GM12864 (cell line): ENCODE measurements around the gene MED10.
"Not testable (repeated sequence)": the region's sequence is repeated elsewhere in the genome, so short reads cannot be mapped to it uniquely, and the experiment has no call there.

Experiments
- DNase-seq: peaks from one replicate; pipeline ENCODE4 v3.0.0-alpha.2; 2011; ENCODE audit warnings: low read depth
- H3K4me3 ChIP-seq: 2 replicates; pipeline ENCODE4 v1.5.1; 2011; ENCODE audit warnings: mild to moderate bottlenecking, low read depth, low read length, control low read depth
- TF ChIP-seq, protein P1 (sequence below): IDR thresholded peaks from 2 replicates; pipeline ENCODE4 v1.5.1; 2011; ENCODE audit warnings: low read depth, mild to moderate bottlenecking, moderate library complexity, low read length, control low read depth, inconsistent platforms; ENCODE audit errors: missing control alignments

MED10 gene

DNA sequence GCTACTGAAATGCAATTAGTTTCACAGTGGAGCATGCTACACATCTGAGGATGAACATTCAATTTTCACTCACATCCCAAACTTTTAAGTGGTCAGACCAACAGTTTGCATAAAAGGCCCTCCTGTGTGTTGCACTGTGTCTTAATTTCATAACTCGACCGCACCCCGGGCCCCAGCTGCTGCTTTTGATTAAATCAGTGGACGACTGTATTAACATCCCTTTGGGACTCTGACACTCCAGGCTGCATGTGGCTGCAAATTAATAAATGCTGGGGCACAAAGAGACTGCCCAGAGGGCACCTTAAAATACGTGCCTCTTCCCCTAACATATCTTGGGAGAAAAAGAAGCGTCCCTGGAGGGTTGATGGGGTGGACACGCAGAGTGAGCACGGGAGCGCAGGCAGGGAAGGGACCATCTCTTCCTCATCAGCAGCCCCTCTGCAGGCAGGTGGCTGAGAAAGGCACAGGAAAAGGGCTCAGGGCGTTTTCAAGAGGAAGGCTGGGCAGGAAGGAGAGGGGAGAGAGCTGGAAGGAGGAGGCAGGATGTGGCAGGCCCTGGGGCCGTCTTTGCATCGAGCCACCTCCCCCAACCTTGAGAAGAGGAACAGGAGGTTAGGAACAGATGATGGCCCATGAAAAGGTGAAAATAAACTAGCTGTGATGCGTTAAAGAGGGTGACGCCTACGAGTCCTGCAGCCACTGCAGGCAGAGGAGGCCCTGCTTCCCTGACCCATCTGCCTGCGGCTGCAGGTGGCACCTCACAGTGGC, 18.6 kb downstream of the MED10 start:
- no peak for DNase-seq
- TF ChIP-seq, protein P1, sequence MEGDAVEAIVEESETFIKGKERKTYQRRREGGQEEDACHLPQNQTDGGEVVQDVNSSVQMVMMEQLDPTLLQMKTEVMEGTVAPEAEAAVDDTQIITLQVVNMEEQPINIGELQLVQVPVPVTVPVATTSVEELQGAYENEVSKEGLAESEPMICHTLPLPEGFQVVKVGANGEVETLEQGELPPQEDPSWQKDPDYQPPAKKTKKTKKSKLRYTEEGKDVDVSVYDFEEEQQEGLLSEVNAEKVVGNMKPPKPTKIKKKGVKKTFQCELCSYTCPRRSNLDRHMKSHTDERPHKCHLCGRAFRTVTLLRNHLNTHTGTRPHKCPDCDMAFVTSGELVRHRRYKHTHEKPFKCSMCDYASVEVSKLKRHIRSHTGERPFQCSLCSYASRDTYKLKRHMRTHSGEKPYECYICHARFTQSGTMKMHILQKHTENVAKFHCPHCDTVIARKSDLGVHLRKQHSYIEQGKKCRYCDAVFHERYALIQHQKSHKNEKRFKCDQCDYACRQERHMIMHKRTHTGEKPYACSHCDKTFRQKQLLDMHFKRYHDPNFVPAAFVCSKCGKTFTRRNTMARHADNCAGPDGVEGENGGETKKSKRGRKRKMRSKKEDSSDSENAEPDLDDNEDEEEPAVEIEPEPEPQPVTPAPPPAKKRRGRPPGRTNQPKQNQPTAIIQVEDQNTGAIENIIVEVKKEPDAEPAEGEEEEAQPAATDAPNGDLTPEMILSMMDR, result no peak
- no peak overlapping the region for H3K4me3 ChIP-seq

DNA sequence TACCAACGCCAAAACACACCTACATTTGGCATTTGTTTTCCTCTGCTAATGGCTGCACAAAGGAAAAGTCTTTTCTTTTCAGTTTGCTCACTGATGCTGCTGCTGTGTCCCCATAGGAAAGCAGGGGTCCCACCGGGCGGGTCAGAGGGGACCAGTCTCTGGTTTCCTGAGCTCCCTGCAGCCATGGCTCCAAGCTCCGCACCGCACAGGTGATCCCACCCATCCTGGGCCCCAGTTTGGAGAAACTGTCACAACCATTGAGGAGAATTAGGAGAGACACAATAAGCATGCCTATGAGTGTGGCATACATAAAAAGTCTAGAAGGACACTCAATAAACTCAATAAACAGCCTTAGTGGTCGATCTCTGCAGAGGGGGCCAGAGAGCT, 19.9 kb downstream of the MED10 start:
- no peak for DNase-seq
- TF ChIP-seq, protein P1, result no peak
- no peak overlapping the region for H3K4me3 ChIP-seq

DNA sequence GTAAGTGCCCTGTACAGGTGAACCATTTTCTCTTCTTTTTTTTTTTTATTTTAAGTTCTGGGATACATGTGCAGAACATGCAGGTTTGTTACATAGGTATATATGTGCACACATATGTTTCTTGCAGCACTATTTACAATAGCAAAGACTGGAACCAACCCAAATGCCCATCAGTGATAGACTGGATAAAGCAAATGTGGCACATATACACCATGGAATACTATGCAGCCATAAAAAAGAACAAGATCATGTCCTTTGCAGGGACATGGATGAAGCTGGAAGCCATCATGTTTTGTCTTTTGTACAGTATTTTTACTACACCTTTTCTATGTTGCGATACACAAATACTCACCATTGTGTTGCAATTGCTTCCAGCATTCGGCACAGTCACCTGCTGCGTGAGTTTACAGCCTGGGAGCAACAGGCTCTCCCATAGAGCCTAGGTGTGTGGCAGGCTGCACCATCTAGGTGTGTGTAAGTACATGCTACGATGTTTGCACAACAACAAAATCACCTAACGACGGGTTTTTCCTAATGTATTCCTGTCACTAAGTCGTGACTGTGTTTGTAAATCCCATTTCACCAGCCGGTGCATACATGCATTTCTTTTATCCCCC, 20.4 kb downstream of the MED10 start:
- not testable (repeated sequence) for DNase-seq, H3K4me3 ChIP-seq

DNA sequence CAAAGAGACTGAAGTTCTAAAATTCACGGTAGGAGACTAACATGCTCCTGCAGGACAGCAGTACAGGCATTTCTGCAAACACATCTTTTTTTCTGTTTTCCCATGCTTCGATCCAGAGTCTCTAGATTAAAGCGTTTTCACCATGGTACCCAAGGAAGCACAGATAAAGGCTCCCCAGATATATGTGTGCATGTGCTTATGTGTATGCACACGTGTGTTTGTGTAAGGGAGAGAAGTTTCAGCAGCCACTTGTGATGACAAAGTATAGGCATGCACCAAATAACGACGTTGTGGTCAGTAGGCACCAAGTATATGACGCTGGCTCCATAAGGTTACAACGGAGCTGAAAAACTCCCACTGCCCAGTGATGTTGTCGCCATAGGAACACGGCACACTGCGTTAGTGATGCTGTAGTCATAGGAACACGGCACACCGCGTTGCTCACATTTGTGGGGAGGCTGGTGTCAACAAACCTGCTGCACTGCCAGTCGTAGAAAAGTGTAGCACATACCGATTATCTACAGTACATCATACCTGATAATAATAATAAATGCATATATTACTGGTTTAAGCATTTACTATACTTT, 21.7 kb downstream of the MED10 start:
- no peak for DNase-seq
- H3K4me3 ChIP-seq, result no peak overlapping the region
- TF ChIP-seq, protein P1, result no peak

DNA sequence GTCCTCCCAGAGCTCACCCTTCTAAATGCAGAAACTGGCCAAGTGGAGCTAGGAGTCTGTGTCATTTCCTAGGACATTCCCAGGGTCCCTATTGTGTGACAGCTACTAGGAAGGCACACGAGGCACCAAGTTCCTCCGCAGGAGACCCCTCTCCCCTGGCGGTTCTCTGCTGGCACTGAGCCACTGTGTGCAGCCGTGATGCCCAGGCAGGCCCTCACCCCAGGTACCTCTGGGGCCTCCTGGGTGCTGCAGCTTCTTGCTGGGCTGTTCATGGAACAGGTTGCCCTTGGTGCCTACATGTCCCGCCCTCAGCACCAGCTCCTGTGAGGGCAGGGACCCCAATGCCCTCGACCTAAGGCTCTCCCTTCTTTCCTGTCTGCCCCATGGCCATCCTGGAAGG, 23.1 kb downstream of the MED10 start:
- no peak for DNase-seq
- TF ChIP-seq, protein P1, result no peak
- H3K4me3 ChIP-seq, result no peak overlapping the region

DNA sequence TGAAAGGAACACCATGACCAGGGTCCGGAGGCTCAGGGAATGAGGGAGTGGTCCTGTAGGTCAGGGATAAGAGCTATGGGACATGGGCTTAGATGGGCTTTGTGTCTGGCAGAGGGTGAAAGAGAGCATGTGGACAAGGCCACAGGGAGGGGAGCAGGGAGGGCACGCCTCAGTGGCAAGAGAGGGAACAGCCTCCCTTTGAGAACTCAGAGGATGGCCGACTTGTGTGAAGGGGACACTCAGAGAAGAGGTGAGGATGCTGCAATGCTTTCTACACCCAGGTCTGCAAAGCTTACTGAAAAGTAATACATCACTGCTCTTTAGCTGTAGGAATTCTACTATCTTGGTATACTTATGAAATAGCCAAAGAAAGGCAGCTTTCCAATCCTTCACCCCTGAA, 23.5 kb downstream of the MED10 start:
- no peak overlapping the region for H3K4me3 ChIP-seq
- TF ChIP-seq, protein P1, result no peak
- no peak for DNase-seq

DNA sequence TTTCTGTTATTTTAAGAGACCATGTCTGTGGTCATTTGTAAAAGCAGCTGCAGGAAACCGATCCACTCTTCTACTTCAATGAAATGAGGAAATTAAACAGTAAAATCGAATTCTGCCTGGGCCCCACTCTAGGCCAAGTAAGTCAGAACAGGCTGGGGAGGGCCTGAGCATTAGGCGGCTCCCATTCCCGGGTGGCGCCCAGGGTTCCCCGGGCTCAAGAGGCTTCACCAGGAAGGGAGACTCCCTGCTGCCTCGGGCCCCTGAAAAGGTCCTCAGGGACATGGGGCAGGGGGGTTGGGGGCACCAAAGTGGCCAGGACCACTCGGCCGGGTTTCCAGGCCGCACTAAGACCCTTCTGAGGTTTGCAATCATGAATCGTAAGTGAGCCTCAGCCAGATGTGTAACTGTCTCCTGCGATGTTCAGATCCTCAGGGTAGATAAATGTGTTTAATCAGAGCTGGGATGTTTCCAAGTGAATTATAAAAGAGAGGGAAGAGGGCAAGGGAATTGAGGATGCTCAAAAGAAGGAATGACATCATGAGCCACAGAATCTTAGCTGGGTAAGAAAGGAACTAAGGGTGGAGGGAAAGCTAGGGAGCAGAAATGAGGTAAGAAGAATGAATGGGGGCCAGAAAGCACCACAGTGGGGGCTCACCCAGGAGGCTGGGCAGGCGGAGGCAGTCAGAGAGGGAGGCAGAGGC, 24.6 kb downstream of the MED10 start:
- TF ChIP-seq, protein P1, result no peak
- no peak overlapping the region for H3K4me3 ChIP-seq
- no peak for DNase-seq
